ENCODE data around the gene TAF15. TPM values are rescaled to one million over a fixed set of nuclear protein-coding genes. Genes with fewer than 3 reads are reported as not detected.
A peak's percentile ranks its signal among the peaks of the same experiment; 100 is the strongest.

The TAF15 gene
- total and polyA plus RNA-seq, 2 of the 13 experiments (the other 11 are each of a cell fraction or from before 2014, with no cell fraction given), result 25.2 to 26.5 TPM

DNA sequence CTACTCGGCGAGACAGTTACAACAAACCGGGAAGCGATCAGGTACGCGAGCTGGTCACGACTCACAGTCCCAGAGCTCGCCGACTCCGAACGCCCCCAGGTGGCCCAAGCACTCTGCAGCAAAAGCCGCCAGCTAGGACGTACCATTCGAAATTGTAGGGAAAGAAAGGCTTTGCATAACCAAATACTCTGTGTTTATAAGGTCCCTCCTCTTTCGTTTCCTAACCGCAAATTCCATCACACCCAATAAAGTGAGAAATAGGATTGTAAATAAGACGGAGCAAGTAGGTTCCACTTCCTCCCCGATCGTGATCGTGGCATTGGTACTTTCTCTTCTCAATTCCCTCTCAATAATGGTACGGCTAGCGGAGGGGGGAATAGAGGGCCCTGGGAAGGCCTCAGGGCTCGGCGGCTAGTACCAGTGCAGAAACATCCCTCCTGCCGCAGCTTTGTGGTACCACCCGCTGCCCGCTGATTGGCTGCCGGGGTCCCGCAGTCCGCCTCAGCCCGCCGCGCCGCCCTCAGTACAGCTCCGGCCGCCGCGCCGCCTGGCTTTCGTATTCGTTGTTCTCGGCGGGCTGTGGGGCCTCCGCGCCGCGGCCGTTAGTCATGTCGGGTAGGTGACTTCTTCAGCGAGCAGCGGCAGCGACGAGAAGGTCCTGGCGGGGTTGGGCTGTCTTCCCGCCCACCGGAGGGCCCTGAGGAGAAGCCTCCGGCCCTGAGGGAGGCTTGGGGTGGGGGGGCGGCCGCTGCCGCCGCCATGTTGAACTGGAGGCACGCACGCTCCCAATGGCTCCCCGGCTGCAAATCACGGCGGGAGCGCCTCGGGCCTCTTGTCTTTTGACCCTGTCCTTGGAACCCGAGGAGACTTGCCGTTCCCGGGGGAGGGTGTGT, at the start of gene TAF15 (continued):
- TF ChIP-seq ZNF44 (CRISPR knock-in tag; IDR thresholded peaks at IDR 0.05), result no peak
- peak; percentile 68; the same call in 1 of the 2 replicates for TF ChIP-seq ZNF558 (CRISPR knock-in tag; IDR thresholded peaks at IDR 0.05; ENCODE audit: borderline replicate concordance)
- TF ChIP-seq ZFP82 (CRISPR knock-in tag; IDR thresholded peaks at IDR 0.05; ENCODE audit: borderline replicate concordance), result peak; percentile 73; the same call in 1 of the 2 replicates
- no peak for TF ChIP-seq ZMYM2 (CRISPR knock-in tag; IDR thresholded peaks at IDR 0.05)
- no peak for TF ChIP-seq JUND (CRISPR knock-in tag; IDR thresholded peaks at IDR 0.05)
- TF ChIP-seq NFRKB (IDR thresholded peaks at IDR 0.05), result no peak
- peak; percentile 56; the same call in 1 of the 2 replicates for TF ChIP-seq SP4 (CRISPR knock-in tag; IDR thresholded peaks at IDR 0.05)
- TF ChIP-seq, protein P1, sequence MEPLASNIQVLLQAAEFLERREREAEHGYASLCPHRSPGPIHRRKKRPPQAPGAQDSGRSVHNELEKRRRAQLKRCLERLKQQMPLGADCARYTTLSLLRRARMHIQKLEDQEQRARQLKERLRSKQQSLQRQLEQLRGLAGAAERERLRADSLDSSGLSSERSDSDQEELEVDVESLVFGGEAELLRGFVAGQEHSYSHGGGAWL (CRISPR knock-in tag; IDR thresholded peaks at IDR 0.05), result peak; percentile 61; the same call in 1 of the 2 replicates
- TF ChIP-seq, protein P2, sequence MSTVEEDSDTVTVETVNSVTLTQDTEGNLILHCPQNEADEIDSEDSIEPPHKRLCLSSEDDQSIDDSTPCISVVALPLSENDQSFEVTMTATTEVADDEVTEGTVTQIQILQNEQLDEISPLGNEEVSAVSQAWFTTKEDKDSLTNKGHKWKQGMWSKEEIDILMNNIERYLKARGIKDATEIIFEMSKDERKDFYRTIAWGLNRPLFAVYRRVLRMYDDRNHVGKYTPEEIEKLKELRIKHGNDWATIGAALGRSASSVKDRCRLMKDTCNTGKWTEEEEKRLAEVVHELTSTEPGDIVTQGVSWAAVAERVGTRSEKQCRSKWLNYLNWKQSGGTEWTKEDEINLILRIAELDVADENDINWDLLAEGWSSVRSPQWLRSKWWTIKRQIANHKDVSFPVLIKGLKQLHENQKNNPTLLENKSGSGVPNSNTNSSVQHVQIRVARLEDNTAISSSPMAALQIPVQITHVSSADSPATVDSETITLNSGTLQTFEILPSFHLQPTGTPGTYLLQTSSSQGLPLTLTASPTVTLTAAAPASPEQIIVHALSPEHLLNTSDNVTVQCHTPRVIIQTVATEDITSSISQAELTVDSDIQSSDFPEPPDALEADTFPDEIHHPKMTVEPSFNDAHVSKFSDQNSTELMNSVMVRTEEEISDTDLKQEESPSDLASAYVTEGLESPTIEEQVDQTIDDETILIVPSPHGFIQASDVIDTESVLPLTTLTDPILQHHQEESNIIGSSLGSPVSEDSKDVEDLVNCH (CRISPR knock-in tag; IDR thresholded peaks at IDR 0.05), result no peak
- TF ChIP-seq ZBTB38 (CRISPR knock-in tag; IDR thresholded peaks at IDR 0.05), result peak; percentile 80
- peak; percentile 57; the same call in 1 of the 2 replicates for TF ChIP-seq IRX3 (CRISPR knock-in tag; IDR thresholded peaks at IDR 0.05; ENCODE audit: borderline replicate concordance, low read depth)
- peak; percentile 71 for TF ChIP-seq GABPB1 (CRISPR knock-in tag; IDR thresholded peaks at IDR 0.05)
- TF ChIP-seq, protein P3, sequence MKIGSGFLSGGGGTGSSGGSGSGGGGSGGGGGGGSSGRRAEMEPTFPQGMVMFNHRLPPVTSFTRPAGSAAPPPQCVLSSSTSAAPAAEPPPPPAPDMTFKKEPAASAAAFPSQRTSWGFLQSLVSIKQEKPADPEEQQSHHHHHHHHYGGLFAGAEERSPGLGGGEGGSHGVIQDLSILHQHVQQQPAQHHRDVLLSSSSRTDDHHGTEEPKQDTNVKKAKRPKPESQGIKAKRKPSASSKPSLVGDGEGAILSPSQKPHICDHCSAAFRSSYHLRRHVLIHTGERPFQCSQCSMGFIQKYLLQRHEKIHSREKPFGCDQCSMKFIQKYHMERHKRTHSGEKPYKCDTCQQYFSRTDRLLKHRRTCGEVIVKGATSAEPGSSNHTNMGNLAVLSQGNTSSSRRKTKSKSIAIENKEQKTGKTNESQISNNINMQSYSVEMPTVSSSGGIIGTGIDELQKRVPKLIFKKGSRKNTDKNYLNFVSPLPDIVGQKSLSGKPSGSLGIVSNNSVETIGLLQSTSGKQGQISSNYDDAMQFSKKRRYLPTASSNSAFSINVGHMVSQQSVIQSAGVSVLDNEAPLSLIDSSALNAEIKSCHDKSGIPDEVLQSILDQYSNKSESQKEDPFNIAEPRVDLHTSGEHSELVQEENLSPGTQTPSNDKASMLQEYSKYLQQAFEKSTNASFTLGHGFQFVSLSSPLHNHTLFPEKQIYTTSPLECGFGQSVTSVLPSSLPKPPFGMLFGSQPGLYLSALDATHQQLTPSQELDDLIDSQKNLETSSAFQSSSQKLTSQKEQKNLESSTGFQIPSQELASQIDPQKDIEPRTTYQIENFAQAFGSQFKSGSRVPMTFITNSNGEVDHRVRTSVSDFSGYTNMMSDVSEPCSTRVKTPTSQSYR (CRISPR knock-in tag; IDR thresholded peaks at IDR 0.05; ENCODE audit: borderline replicate concordance), result no peak
- TF ChIP-seq GTF3A (CRISPR knock-in tag; conservative IDR thresholded peaks at IDR 0.05), result no peak
- TF ChIP-seq PCBP2 (optimal IDR thresholded peaks at IDR 0.05; ENCODE audit: low read depth, low read length, poor library complexity, severe bottlenecking), result no peak
- TF ChIP-seq ZSCAN25 (CRISPR knock-in tag; IDR thresholded peaks at IDR 0.05), result peak; percentile 75; the same call in 1 of the 2 replicates
- TF ChIP-seq, protein P4, sequence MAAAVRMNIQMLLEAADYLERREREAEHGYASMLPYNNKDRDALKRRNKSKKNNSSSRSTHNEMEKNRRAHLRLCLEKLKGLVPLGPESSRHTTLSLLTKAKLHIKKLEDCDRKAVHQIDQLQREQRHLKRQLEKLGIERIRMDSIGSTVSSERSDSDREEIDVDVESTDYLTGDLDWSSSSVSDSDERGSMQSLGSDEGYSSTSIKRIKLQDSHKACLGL (CRISPR knock-in tag; IDR thresholded peaks at IDR 0.05), result peak; percentile 32; the same call in 1 of the 2 replicates
- no peak for TF ChIP-seq FOSL1 (CRISPR knock-in tag; IDR thresholded peaks at IDR 0.05; ENCODE audit: borderline replicate concordance)
- TF ChIP-seq ZNF510 (CRISPR knock-in tag; IDR thresholded peaks at IDR 0.05; ENCODE audit: low read depth), result no peak
- TF ChIP-seq PPARG (CRISPR knock-in tag; conservative IDR thresholded peaks at IDR 0.05), result no peak
- no peak for TF ChIP-seq KLF9 (CRISPR knock-in tag; IDR thresholded peaks at IDR 0.05; ENCODE audit: low read depth)
- TF ChIP-seq U2AF1 (optimal IDR thresholded peaks at IDR 0.05; ENCODE audit: low read depth, low read length), result peak; percentile 96
- TF ChIP-seq KDM5B (CRISPR knock-in tag; IDR thresholded peaks at IDR 0.05; ENCODE audit: borderline replicate concordance), result no peak; the same call in 1 of the 2 replicates
- no peak; the same call in 1 of the 2 replicates for TF ChIP-seq XBP1 (CRISPR knock-in tag; IDR thresholded peaks at IDR 0.05)
- peak; percentile 96 for TF ChIP-seq ZNF547 (CRISPR knock-in tag; IDR thresholded peaks at IDR 0.05)

Data from HepG2 (cell line).